Pulmonary artery endothelial cell (primary cell): ENCODE measurements around the gene CREB5. TPM values are rescaled to one million over a fixed set of nuclear protein-coding genes. Genes with fewer than 3 reads are reported as not detected.

Experiments
- DNase-seq: peaks from one replicate; pipeline ENCODE4 v3.0.0-alpha.2; 2011; ENCODE audit warnings: low read depth, low spot score
- total RNA-seq: library from RNA; depleted of rRNA; stranded (reverse); fragments of >200 nt; gene quantifications from 2 replicates; pipeline ENCODE4 v1.2.3, GENCODE V29; 2014

CREB5 gene
- total RNA-seq, 1 donor from 2014 or later, result 2.8 TPM

DNA sequence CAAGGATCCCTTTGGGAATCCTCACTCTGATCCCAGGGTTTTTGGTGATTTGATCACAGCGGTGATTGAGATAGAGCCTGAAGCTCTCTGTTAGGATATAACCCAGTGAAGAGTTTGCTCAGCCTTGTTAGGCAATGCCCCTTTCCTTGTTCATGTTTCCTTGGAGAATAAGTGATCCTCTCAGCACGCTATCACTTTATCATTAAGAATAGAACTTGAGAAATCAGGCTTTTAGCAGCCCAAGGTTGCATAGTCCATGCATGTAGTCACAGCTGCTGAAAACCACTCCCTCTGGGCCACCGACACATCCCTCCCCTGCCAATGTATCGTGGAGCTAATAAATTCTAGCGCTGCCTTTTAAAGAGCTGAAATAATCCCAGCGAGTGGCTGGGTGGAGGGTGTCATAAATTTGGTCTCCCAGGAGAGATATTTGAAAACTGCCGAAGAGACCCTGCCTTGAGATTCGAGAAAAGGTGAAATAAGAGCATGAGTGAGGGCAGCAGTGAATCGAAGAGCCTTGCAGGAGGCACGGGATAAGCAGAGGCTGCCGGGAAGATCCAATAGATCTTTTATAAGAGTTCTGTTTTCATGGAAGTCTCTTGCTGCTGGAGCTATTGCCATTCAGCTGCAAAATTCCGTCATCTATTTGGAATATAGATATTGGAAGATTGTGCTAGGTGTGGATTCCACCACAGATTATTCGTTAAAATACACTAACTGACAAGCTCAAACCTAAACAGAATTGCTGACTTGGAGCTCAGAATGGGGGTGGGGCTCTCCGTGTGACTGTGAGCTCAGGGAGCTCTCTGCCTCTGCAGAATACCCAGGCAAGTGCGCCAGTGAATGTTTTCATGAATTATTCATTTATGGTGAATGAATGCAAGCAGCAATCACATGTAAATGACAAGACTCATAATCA lies 296.0 kb downstream of the CREB5 start:
- no peak for DNase-seq

DNA sequence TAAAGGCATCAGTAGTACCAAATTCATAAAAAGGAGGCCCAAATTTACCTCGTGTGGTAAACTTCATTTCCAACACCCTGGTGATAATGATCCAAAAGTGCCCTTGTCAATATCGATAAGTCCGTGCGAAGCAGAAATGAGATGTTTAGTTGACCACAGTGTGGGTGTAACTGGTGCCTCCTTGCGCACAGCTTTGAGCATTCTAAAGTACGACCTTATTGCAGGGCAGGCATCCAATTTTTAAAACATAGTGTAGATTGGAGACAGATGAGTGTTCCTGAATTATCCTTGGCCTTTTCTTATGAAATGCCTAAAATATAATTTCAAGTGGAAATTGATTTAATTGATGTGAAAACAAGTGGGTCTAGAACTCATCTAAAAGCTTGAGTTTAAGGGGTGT lies 297.4 kb downstream of the CREB5 start:
- DNase-seq, result no peak

DNA sequence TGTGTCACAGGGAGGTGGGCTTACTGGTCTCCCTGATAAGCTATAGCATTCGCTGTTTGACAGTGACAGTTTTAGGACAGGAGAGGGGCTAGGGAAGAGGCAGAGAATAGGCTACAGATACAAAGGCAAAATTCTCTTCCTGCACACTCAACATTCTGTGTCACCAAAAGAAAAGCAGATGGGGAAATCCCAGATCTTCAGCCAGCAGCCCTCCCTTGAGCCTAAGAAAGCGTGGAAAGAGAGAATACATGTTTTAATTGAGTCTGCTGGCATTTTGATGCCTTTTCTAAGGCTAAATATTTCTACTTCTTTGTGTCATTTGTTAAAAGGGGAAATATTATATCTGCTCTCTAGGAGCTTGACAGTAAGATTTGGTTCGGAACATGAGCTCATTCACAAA lies 298.8 kb downstream of the CREB5 start:
- DNase-seq, result no peak

DNA sequence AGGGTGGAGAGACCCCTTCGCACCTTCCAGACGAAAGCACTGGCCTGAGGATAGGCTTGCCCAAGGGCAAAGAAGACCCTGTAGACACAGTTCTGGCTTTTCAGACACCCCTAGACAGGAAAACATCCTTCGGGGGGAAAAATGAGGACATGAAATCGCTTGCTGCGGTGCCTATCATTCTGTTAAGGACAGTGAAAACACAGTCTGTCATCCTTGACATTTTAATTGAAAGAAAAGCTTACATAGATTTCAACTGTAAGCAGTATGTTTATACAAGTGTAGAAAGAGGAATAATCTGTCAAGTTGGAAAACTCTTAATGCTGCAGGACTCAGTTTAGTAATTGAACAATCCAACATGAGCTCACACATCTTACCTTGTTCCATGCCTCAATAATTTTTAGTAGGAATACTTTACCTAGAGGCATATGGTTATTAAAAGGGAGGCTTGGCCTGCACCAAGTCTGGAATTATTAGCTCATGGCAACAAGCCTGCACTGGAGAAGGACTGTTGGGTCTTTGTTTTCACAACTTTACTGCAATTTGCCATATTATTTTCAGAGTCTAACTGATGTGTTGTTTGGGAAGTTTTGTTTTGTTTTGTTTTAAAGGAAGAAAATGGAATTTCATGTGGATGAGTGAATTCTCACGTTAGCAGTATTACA lies 302.3 kb downstream of the CREB5 start:
- no peak for DNase-seq

DNA sequence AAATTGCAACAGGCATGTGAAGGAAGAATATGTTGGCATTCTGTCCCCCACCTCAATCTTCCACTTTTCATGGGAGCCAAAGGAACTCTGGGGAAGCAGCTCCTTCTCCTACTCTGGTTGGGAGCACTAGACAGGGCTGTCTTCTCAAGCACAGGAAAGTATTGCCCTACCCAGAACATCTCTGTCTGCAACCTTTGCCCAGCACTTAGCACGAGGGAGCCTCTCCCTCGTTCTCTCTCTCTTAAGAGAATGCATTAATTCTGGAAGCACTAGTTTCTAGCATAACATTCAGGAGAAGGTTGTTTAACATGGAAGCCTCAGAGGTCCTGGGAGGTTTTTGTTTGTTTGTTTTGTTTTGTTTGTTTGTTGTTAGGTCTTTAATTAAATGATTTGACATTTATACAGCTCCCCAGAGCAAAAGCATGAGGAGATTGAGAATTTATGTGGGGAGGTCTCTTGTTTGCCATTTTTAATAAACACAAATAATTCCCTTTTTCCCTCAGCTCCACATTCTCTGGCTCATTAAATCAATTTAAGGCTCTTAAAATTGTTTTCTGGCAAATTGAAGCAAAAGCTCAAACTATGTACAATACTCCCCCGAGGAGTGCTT lies 305.2 kb downstream of the CREB5 start:
- no peak for DNase-seq

DNA sequence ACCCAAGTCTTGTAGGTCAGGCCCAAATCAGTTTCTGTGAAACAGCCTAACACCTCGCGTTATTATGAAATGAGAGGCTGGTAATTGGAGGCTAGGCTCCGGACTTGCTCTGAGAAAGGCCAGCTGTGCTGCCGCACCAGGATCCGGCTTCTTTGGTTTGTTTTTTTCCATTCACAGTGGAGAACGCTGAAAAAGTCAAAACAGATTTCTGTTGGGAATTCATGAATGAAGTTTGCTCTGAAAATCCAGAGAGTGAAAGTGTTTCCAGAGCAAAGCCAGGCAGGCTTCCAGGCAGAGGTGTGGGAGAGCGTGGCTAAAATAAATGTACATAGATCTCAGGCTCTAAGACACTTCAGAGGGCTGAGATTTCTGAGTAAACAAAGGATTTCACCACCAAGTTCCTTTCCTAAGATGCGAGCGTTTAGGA lies 305.8 kb downstream of the CREB5 start:
- DNase-seq, result no peak

DNA sequence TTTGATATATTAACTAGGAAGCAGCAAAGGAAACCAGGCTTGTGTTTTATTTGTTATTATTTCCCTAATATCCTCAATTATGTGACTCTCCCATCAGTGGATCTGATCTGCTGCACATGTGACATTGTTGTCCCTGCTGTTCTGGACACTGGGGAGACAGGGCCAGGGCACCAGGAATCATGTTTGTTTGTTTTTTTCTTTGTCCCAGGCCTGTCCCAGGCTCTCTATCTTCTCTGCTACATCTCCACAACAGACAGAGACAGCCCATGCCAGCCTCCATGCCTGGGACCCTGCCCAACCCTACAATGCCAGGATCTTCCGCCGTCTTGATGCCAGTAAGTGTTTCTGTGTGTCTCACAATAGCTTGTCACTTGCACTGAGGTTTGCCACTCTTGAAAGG lies 306.2 kb downstream of the CREB5 start:
- DNase-seq, result no peak

DNA sequence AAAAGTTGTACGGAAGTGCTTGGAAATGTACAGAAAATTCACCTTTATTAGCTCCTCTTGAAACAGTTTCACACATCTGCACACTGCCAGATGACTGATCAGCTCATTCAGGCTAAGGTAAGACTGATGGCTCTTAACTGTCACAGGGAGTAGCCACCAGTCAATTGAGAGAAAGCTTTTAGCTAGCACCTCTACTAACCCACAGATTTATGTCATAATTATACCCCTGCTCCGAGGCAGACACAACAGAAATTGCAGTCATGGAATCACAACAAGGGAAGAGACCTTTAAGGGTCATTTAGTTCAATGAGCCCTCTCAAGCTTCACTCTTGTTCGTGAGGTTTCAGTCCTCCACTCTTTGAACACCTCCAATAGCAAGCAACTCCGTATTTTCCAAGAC lies 310.4 kb downstream of the CREB5 start:
- DNase-seq, result no peak

DNA sequence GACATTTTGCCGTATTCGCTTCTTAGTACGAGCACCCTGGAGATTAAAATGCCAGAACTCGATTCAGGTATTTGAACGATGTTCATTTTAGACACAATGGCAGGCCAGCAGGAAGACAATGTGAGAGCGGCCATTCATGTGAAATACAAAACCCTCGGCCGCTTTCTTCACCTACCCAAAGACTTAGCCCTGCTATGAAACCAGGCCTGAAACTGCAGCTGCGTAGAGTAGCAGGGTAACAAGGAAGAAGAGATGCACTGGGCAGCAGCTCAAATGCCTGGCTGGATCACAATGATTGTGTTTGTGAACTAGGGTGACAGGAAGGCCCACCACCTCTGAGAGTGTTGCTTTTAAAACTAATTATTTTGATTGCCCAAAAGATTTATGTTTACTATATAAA lies 311.0 kb downstream of the CREB5 start:
- no peak for DNase-seq

DNA sequence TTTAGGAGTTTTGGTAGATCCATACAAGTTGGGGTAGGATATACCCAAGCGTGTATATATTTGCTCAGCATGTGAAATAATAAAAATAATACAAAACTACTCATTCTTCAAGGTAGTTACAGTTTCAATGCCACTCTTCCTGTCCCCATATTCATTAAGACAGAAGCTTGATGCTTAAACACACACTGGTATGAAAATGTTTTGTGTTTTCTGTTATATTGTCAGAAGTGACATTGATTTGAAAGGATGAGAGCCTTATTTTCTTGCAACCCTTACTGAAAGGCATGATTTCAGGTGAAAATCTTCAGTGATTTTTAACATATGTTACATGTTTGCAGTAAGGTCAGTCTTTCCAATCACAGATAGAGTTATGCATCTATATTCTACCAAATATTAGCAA lies 312.2 kb downstream of the CREB5 start:
- no peak for DNase-seq

DNA sequence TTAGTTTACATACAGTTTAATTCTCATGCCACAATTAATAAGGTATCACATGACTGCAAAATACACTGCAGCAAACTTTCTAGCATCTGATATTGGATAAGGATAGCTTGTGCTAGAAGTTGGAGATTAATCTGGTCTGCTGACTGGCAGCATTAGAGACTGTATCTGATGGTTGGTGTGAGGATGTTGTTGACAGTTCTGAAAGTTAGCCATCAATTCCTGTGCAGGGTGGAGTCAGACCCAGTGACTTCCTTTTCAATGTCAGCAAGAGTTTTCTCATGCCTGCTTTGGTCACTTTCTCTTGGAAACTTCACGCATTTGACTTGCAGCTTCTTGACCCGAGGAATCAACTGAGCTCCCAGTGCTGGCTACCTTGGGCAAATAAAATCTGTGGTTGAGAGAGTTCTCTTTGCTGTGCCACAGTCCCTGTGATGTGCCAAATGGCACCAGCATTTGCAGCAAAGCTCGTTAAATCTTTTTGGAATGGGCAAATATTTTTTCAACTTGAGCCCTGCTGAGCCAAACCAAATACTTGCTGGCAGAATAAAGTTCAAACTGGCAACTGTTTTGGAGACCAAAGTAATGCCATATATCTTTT lies 312.8 kb downstream of the CREB5 start:
- no peak for DNase-seq

DNA sequence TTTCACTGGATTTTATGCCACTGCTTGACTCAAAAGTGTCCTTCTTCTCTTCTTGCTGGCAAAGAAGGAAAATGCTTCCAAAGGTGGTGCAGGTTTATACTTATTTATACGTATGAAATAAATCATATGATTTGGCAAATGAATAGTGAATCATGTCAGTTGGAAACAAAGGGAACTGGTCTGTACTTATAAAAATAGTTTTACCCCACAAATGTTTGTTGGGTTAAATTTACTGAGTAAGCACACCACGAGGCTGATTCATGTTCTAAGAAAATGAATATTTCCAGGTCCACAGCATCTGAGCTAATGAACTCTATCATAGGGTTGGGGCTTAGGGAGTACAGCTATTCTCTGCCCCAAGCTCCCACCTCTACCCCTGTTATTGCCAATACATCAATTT lies 313.6 kb downstream of the CREB5 start:
- DNase-seq, result no peak

DNA sequence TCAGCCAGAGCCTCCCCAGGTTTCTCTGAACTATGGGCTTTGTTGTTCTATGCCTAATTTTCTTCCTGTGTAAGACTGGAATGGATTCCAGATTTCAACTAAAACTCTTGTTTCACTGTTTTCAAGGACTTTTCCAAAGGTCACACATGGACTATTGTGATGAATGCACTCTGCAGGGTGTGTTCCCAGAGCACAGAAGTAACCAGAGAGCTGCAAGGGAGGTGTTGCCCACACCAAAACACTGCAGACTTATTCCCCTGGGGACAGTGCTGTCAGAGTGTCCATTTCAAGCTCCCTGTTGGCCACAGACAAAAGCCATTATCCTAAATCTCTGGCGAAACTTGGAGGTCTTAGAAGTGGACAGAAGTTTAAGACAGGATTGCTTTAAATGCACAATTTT lies 314.2 kb downstream of the CREB5 start:
- no peak for DNase-seq

DNA sequence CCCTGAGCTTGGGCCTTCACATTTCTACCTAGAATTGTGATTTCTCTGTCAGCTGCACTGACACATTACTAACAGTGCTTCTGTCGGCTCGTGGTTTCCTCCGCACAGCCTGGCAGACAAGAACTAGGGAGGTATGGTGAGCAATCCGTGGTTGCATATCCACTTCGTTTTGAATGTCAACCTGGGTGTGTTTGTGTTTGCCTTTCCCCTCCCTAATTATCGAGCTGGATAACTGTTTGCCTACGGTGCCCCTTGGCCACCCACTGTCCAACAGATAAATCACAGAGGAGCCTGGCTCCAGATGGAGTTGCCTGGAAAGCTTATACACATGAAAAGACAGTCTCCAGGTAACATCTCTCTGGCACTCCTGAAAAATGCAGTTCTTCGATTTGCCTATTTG lies 317.0 kb downstream of the CREB5 start:
- DNase-seq, result no peak

DNA sequence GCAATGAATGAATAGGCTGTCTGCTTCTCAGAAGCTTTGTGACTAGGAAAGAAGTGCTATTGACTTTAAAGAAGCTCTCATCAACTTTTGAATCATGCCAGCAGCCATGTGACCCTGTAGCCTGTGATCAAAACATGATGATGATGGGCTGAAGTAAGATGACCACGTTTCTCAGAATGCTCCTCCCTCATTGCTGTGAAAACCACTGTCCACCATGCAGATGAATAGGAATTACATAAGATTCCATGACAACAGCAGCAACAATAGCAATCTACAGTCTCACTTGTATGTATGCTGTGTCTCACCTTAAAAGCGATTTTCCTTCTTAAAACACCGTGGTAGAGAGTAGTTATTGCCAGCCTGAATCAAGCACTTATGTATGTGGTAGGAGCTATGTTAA lies 317.4 kb downstream of the CREB5 start:
- no peak for DNase-seq

DNA sequence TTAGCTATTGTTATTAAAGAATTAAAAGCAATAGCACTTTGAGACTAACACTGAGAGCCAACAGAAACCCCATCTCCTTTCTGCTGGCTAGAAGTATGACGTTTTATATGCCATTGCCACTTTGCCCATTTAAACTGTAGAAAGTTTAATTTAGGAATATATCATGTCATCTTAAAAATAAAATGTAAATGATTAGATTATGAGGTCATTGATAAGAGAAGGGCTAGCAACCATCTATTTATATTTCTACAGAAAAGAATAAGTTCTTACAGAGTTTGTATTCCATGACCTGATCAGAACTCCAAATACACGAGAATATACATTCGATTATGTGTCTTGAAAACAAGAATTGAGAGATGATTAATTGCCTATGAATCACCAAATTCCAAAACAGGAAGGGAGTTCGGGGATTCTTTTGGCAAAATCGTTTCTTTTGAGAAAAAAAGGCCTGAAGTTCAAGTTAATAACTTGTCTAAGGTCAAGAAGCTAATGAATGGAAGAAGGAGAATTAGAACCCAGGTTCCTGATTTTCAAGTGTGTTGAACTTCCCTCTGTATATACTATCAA lies 318.9 kb downstream of the CREB5 start:
- no peak for DNase-seq

DNA sequence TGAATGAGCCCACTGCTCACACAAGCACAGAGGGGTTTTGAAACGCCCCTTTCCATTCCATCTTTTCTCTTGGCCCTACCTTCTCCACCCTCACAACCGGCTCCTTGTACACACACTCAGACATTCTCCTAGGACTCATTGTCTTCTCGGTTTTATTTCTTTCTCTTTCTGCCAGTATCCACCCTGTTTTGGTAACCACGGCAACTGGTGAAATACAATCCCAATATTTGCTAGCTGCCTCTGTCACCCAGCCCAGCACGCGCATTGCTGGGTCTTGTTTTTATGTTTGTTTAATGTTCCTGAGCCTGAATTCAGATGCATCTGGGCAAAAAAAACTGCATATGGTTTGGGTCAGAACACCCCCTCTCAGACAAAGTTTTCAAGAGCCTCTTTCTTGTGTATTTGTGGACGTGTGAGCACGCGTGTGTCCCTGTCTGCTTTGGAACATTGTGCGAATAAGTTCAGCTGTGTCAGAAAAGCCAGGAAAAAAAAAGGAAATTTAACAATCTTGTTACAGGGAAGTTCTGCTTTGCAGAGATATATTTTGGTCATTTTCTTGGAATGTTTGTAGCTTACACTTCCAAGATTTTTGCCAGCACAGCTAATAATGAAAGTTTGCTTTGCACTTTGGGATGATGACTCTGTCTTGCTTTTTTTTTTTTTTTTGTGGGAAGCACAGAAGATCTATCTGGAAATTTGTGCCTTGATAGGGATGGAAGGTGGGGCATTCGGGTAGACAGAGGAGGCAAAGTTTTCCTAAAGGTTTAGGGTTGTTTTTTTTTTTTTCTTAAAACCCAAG lies 320.0 kb downstream of the CREB5 start:
- DNase-seq, result no peak

DNA sequence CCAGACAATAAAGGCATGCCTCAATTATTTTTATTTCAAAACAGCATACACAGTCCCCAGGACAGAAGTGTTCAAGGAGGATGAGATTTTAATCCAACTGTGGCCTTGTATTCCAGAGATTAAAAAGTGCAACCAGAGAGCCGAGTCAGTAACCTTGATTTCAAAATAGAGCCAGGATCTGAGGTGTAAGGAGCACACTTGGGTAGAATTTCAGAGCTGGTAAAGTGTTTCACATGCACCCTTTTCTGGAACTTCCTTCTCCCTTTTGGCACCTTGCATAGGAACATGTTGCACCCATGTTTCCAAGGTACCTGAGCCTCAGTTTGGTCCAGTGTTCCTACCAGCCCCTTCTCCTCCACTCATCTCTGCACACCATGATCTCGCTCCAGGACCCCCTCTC lies 320.7 kb downstream of the CREB5 start:
- no peak for DNase-seq

DNA sequence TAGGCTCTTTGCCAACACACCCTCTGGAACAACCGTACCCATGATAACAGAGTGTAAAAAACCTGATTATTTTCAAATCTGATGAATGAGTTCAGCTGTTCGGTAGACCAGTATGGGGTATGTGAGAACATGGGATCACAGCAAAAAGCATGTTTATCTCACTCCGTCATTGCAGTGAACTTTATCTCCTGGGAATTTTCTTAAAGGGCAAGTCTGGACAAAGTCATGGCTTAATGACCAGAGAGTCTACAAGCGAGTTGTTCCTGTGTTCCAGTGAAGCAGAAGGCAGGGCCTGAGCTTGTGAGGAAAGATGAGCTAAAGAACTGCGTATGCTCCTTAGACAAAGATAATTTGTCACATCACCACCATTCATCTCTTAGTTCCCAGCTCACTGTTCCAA lies 326.1 kb downstream of the CREB5 start:
- no peak for DNase-seq

DNA sequence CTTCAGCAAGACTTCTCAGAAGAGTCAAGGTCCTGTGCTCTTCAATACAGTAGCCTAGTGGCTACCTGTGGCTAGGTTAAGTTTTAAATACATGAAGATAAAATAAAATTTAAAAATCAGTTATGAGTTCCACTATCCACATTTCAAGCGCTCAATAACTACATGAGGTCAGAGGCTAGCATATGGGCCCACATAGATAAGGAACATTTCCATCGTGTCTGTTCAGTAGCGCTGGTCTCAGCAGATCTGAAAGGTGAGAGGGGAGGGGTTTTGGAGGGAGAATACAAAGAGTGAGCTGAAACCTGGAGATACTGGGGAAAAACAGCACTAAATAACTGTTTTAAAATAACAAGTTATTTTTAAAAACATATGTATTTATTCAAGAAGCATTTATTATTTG lies 326.8 kb downstream of the CREB5 start:
- no peak for DNase-seq

DNA sequence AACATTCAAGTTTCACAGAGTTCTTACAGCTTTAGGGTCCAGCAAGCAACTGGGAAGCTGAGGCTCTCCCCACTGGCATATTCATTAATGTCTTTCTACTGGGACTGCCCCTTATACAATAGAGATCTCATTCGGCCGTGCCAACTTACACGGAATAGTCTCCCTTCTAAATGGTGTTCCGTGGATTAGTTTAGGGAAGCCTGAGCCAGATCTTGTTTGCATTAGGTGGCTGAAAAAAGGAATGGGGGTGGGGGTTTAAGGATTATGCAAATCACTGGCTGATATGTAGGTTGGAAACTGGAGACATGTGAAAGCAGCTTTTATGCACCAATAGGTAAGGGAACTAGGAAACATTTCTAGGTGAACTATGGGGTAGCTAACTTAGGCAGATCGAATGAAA lies 327.5 kb downstream of the CREB5 start:
- no peak for DNase-seq
